ENCODE measurements around the gene ANO1.

Gene ANO1

GRCh38 chr11:70074746-70075145 is 3.4 kb upstream of the ANO1 start:
- DNase-seq: no peak

DNA sequence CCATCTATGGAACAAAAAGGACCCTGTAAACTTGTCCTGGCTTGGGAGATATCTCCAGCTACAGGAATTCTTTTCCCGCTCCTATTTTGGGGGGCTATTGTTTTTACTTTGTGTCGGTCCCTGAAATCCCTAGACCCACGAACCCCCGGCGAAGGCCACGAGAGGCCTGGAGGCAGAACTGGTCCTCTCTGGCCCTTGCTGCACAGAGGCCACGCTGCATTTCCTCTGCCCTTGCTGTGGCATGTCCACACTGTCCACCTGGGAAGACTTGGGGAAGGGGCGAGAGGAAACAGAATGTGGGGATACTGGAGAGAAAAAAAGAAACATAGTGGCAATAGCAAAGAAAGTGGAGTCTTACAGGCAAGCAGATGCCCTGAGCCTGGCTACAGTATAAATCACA is 2.3 kb upstream of the ANO1 start:
- no peak for DNase-seq

DNA sequence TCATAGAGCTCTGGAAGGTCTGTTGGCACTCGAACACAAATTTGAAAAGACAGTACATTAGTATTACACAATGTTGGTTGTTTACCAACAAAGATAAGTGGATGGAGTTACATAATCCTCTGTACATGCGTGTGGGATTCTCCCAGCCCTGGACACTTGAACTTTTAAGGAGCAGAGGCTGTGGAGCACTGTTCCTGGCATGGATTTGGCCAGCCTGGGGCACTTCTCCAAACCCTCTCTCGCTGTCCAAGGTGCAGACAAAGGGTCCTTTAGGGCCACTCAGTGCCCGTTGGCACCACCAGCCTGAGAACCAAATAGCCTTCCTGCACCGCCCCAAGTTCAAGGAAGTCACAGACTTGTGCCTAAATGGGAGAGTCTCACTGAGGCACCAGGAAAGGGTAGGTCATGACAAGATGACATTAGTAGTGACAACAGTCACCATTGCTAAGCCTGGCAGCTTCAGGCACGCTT is 1.6 kb upstream of the ANO1 start:
- DNase-seq: no peak

GRCh38 chr11:70077411-70078094 is 564 bp upstream of the ANO1 start:
- DNase-seq: peak; percentile 10

DNA sequence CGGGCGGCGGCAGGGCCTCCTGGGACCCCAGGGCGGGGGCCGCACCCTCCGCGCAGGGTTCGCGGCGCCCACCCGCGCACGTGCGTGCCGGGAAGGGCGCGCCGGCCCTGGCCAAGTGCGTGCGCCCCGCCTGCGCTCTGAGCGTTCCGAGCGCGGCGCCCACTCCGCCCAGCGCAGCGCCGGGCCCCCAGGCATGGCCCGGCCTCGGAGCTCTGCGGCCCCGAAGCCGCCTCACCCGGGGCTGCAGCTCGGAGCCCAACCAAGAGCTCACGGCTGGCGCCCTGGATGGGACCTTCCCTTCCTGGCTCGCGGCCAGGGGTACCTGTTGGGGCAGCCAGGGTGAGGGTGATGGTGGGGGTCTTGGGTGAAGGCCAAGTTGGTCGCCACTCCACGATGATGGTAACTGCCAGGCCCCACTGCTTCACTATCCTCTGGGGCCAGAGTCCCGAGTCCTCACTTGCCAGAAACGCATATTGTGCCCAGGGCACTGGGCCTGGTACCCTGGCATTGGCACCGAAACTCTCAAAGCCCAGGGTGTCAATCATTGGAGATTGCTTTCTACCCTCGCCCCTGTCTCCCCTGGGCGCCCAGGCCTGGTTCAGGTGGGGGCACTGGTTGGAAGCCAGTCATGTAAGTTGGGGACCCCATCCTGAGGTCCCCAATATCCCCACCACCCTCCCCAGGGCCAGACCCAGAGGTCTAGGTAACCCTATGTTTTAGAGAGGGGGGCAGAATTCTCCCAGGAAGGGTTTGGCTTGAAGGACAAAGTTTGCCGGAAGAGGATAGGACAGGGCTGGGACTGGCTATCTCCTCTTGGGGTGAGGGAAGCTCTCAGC is 882 bp downstream of the ANO1 start:
- no peak for DNase-seq

- DNase-seq: no peak
These were observed 1.6 kb downstream of the ANO1 start for GRCh38 chr11:70079691-70080090.

DNA sequence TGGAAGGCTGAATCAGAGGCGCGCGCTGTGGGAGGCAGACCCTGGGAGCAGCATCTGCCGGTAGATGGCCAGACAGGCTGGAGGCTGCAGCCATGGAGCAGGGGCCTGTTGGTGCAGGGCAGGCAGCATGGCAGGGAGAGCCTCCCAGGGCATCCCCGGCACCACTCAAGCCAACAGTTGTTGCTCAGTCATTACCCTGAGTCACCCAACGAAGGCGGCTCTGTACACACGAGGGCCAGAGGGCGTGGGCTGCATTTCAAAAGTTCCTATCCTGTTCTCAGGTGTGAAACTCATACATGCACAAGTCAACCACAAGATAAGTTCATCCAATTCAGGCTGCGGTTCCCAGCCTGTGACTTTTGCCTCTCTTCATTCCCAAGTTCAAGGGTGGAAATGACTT is 2.6 kb downstream of the ANO1 start:
- DNase-seq: no peak

- no peak for DNase-seq
These were observed 4.7 kb downstream of the ANO1 start for GRCh38 chr11:70082829-70083228.

GRCh38 chr11:70084046-70084984 is 6.2 kb downstream of the ANO1 start:
- no peak for DNase-seq

GRCh38 chr11:70085815-70086769 is 8.0 kb downstream of the ANO1 start:
- no peak for DNase-seq

- DNase-seq: no peak
These were observed 9.5 kb downstream of the ANO1 start for GRCh38 chr11:70087446-70088167.

DNA sequence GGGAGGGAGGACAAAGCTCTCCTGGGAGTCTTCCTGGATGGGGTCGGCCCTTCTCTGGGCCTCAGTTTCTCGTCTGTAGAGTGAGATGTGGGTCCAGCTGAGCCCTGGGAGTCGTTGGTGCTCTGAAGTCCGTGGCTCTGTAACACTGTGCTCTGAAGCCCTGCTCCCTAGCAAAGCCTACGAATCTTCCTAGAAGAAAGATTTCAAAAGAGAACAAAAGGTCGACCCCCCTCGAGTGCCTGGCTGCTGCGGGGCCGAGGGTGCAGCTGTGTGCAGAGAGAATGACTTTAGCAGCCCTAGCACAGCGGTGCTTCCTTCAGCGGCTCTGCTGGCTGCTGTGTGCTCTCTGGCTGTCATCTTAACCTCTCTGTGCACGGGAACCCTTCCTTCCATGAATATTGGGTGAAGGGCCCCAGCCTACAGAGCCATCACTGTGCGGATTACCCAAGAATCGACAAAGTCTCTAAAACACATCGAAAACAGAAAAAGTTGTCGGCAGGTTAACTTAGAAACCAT is 10.7 kb downstream of the ANO1 start:
- no peak for DNase-seq

DNA sequence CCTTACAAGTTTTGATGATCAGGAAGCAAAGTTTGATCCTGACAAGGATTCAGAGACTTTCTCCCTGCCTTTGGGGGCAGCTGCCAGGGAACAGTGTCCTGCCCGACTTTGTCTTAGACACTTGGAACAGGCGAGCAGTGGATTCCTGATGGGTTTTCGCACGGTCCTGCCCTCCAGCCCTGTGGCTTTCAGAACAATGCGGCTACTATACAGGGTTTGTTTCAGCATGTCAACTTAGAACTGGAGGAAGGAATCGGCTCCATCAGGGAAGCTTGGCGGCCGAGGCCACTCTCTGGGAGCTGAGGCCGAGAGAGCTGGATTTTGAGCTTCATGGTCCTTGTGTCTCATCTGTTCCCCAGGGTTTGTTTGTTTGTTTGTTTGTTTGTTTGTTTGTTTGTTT is 11.5 kb downstream of the ANO1 start:
- no peak for DNase-seq

DNA sequence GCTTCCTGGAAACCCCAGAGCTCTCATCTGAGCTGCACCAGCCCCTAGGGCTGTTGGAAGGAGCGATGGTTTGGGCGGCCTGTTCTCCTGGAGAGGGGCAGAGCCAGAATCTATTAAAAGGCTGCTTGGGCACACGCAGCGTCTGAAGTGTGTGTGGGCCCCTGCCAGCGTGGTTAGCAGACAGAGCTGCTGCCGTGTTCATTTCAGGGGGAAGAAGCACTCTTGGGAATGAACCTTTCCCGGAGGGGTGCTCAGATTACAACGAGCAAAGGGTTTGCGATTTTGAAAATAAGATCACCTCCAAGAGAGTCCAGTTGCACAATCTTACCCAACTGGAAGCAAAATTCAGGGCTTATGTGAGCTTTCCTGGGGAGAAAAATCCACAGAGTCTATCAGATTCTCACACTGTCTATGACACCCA is 12.9 kb downstream of the ANO1 start:
- DNase-seq: peak; percentile 39

- peak; percentile 7 for DNase-seq
These were observed 13.5 kb downstream of the ANO1 start for GRCh38 chr11:70091638-70092037.

DNA sequence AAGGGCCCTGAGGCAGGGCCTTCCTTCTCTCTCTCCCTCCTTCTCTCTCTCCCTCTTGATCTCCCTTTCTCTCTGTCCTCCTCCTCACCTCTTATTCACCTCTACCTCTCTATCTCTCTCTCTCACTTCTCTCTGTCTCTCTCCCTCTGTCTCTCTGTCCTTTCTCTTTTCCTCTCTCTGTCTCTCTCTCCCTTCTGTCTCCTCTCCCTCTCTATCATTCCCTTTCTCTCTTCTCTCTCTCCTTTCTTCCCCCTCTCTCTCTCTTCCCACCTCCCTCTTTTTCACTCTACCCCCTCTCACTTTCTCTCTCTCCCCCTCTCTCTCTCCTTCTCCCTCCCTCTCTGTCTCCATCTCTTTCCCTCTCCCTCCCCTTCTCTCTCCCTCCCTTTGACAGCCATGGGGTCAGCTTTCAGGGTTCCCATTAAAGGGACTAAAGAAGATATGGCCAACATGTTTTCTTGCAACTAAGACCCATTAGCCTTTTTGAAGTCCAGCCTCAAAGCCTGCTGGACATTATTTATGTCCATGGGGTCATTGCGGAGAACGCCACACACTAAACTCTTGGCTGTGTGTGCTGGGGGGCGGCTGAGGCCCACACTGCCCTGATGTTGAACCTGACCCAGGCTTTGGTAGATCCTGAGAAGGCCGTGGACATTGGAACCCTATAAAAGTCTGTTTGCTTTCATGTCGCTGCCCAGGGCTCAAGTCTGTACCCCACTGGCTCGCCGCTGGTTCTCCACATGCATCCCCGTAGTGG is 15.0 kb downstream of the ANO1 start:
- no peak for DNase-seq

GRCh38 chr11:70095541-70096252 is 17.6 kb downstream of the ANO1 start:
- DNase-seq: no peak

DNA sequence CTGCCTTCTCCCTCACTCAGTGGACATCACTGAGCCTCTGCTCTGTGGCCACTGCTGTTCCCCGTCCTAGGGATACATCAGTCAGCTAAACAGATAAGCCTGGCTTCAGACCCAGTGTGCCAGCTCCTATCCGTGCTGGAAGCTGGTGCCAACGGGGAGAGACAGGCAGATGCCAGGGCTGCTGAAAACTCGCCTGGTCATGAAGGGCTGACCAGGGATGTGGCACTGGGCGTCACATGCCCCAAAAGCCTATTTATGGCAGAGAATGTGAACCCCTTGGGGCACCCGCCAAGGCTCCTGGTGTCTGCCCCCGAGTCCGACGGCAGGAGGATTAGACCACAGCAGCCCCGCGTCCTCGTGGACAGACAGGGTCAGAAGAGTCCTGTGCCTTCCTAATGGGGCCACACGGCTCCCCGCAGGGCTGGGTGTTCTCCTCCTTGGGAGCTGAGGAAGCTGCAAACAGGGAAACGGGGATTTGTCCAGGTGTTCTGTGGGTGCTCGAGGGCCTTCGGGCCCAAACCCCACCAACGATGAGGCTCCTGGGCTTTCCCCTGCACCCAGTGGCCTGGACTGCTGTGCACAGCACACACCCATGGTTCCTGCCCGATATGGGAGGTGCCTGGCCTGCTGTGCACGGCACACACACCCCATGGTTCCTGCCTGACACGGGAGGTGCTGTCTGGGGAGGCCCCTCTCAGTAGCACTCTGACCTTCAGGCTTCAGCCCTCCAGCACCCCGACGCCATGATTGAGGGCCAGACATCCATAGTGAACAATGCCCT is 19.9 kb downstream of the ANO1 start:
- DNase-seq: no peak

GRCh38 chr11:70098936-70099335 is 20.8 kb downstream of the ANO1 start:
- DNase-seq: no peak

Data from NCI-H345 (cell line).